C1 segment of cervical spinal cord (tissue), 14 donors: ENCODE results near the gene LDB1.

ENCODE experiments used
- DNase-seq, 14 donors: peaks; one replicate each; lab custom pipeline; 2025; lab: John Stamatoyannopoulos, UW

LDB1 gene

GRCh38 chr10:102065561-102066398, 54.4 kb downstream of the LDB1 start:
- DNase-seq, result peak in 4 of 14 donors; percentile 14 to 53 (median 40)

- peak in 13 of 14 donors; percentile 30 to 82 (median 66) for DNase-seq
Measured at GRCh38 chr10:102064868-102065560, 55.2 kb downstream of the LDB1 start, which contains the start of gene HPS6. Gene HPS6 (plus strand): TSS chr10:102065349. CDS start chr10:102065475, 126 bp downstream.

- no peak for DNase-seq
Measured at GRCh38 chr10:102064503-102064867, 55.7 kb downstream of the LDB1 start.

GRCh38 chr10:102059987-102060386, 60.2 kb downstream of the LDB1 start:
- no peak for DNase-seq
